Activated B cell treated with CpG ODN at 0.5 μM for 24 hours (primary cell): ENCODE data around the gene ANAPC2. TPM values are rescaled to one million over a fixed set of nuclear protein-coding genes. Genes with fewer than 3 reads are reported as not detected.

ENCODE experiments used
- ATAC-seq: fragments of 200-7000 bp; cut with Tn5 transposase; one replicate; pipeline ENCODE4 v1.10.0; 2021; ENCODE audit warnings: low read depth, mild to moderate bottlenecking, moderate library complexity
- CTCF ChIA-PET: fragments of 350-600 bp; sonication (Branson Sonifier 250); formaldehyde crosslinking; loops from one replicate; lab custom pipeline; 2021; ENCODE audit warnings: antibody characterized with exemption; lab: Charles Lee
- POLR2A ChIA-PET: fragments of 350-600 bp; sonication (Branson Sonifier 250); formaldehyde crosslinking; loops from one replicate; lab custom pipeline; 2021; ENCODE audit warnings: antibody characterized with exemption; lab: Charles Lee
- DNase-seq: peaks from one replicate; pipeline ENCODE4 v3.0.0; 2022
- H3K27ac Mint-ChIP-seq: one replicate; pipeline ENCODE4 v1.8.0; 2020; ENCODE audit warnings: mixed read lengths
- H3K27me3 Mint-ChIP-seq: one replicate; pipeline ENCODE4 v1.8.0; 2021; ENCODE audit warnings: mixed read lengths
- H3K36me3 Mint-ChIP-seq: one replicate; pipeline ENCODE4 v1.8.0; 2021; ENCODE audit warnings: low read depth, mixed read lengths
- H3K4me1 Mint-ChIP-seq: one replicate; pipeline ENCODE4 v1.8.0; 2021; ENCODE audit warnings: mixed read lengths
- H3K4me3 Mint-ChIP-seq: one replicate; pipeline ENCODE4 v1.8.0; 2020; ENCODE audit warnings: mild to moderate bottlenecking, mixed read lengths
- H3K9me3 Mint-ChIP-seq: one replicate; pipeline ENCODE4 v1.8.0; 2020; ENCODE audit warnings: mixed read lengths
- CTCF ChIP-seq: fragments of 200-600 bp; IDR thresholded peaks from one replicate; pipeline ENCODE4 v1.8.0; 2022; ENCODE audit warnings: antibody characterized with exemption, mild to moderate bottlenecking
- intact Hi-C: fragments of 100-400 bp; cut with micrococcal nuclease; formaldehyde crosslinking; loops from one replicate; pipeline ENCODE4 v1.15.1; 2024
- total RNA-seq: library from RNA; stranded (reverse); gene quantifications from 2 replicates; pipeline ENCODE4 v1.2.3, GENCODE V29; 2022

ANAPC2 gene
- total RNA-seq, 1 donor from 2014 or later: 93.9 TPM

GRCh38 chr9:137172901-137173795 is 15.2 kb downstream of the ANAPC2 start:
- CTCF ChIA-PET: no interaction called here
- Mint-ChIP-seq H3K4me3 (no peak overlapping the region), H3K9me3 (no peaks in the 10 kb centered on the region), H3K27me3 (peaks cover 6% of the 10 kb centered on the region), H3K27ac (no peak overlapping the region), H3K4me1 (peaks cover 4% of the 10 kb centered on the region), H3K36me3 (peaks cover 11% of the 10 kb centered on the region)
- intact Hi-C loops: no loop called here
- no peak for ATAC-seq
- DNase-seq: no peak
- no peak for TF ChIP-seq CTCF
- POLR2A ChIA-PET: interaction anchor here (1.0 kb wide), 1 partner anchor 44 kb away, joined by 3 read pairs; no protein-coding TSS in a partner anchor

GRCh38 chr9:137171149-137171900 is 17.0 kb downstream of the ANAPC2 start:
- intact Hi-C loops: no loop called here
- POLR2A ChIA-PET: interaction anchor here (0.6 to 0.8 kb wide), 3 partner anchors 47 to 70 kb away, joined by 3 to 7 read pairs (median 3); partner anchors contain the start of gene TUBB4B
- H3K36me3 Mint-ChIP-seq: no peaks in the 10 kb centered on the region
- no peak for TF ChIP-seq CTCF
- no peak overlapping the region for H3K4me3 Mint-ChIP-seq
- no peak overlapping the region for H3K27ac Mint-ChIP-seq
- ATAC-seq (no peak), DNase-seq (no peak)
- peaks cover 8% of the 10 kb centered on the region for H3K4me1 Mint-ChIP-seq
- CTCF ChIA-PET: no interaction called here
- H3K27me3 Mint-ChIP-seq: peaks cover 11% of the 10 kb centered on the region
- no peaks in the 10 kb centered on the region for H3K9me3 Mint-ChIP-seq

GRCh38 chr9:137170486-137171148 is 17.7 kb downstream of the ANAPC2 start:
- no peak overlapping the region for H3K27ac Mint-ChIP-seq
- no peaks in the 10 kb centered on the region for H3K9me3 Mint-ChIP-seq
- POLR2A ChIA-PET: interaction anchor here (0.8 kb wide), 1 partner anchor 70 kb away, joined by 3 read pairs; the partner anchor contains the start of gene TUBB4B
- no peaks in the 10 kb centered on the region for H3K36me3 Mint-ChIP-seq
- intact Hi-C loops: no loop called here
- no peak for DNase-seq
- H3K27me3 Mint-ChIP-seq: peaks cover 11% of the 10 kb centered on the region
- peaks cover 8% of the 10 kb centered on the region for H3K4me1 Mint-ChIP-seq
- H3K4me3 Mint-ChIP-seq: no peak overlapping the region
- TF ChIP-seq CTCF: no peak
- no peak for ATAC-seq
- CTCF ChIA-PET: no interaction called here

- TF ChIP-seq CTCF: no peak
- CTCF ChIA-PET: no interaction called here
- Mint-ChIP-seq H3K27ac (no peak within 1 kb of the TSS), H3K4me1 (peaks cover 8% of the 10 kb centered on the region), H3K9me3 (no peaks in the 10 kb centered on the region), H3K27me3 (peaks cover 16% of the 10 kb centered on the region), H3K4me3 (peak within 1 kb of the TSS; percentile 66), H3K36me3 (no peaks in the 10 kb centered on the region)
- ATAC-seq (no peak), DNase-seq (no peak)
- POLR2A ChIA-PET: interaction anchor here (0.8 to 1.2 kb wide), 2 partner anchors 41 to 42 kb away, joined by 3 to 4 read pairs; no protein-coding TSS in a partner anchor
- intact Hi-C loops: loop anchor here (5.0 to 10.0 kb wide), 2 partner anchors 43 to 325 kb away; partner anchors contain the start of genes AJM1 and PHPT1
Measured at GRCh38 chr9:137169896-137170358, 18.4 kb downstream of the ANAPC2 start, which contains the start of gene LRRC26. Gene LRRC26, minus strand, starts transcription at chr9:137170051. Its CDS starts 108 bp downstream, at chr9:137169943.
